ENCODE data around the gene GRM2. TPM values are rescaled to one million over a fixed set of nuclear protein-coding genes. Genes with fewer than 3 reads are reported as not detected.

Gene GRM2
- total RNA-seq, 1 donor from 2014 or later = 0.49 TPM

DNA sequence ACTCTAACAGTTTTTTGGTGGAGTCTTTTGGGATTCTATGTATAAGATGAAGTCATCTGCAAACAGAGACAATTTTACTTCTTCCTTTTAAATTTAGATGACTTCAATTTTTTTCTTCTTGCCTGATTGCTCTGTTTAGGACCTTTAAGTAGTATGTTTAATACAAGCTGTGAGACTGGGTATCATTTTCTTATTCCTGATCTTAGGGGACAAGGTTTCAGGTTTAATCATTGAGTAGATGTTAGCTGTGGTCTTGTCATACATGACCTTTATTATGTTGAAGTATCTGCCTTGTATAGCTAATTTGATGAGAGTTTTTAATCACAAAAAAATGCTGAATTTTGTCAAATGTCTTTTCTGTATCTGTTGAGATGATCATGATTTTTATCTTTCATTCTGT is 20.6 kb downstream of the GRM2 start:
- DNase-seq (no peak), ATAC-seq (no peak)
- no peaks in the 10 kb centered on the region for H3K36me3 ChIP-seq
- TF ChIP-seq, protein P1, sequence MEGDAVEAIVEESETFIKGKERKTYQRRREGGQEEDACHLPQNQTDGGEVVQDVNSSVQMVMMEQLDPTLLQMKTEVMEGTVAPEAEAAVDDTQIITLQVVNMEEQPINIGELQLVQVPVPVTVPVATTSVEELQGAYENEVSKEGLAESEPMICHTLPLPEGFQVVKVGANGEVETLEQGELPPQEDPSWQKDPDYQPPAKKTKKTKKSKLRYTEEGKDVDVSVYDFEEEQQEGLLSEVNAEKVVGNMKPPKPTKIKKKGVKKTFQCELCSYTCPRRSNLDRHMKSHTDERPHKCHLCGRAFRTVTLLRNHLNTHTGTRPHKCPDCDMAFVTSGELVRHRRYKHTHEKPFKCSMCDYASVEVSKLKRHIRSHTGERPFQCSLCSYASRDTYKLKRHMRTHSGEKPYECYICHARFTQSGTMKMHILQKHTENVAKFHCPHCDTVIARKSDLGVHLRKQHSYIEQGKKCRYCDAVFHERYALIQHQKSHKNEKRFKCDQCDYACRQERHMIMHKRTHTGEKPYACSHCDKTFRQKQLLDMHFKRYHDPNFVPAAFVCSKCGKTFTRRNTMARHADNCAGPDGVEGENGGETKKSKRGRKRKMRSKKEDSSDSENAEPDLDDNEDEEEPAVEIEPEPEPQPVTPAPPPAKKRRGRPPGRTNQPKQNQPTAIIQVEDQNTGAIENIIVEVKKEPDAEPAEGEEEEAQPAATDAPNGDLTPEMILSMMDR (IDR thresholded peaks at IDR 0.05) = no peak
- intact Hi-C loops (cut with DNase I) = no loop called here
- no peaks in the 10 kb centered on the region for H3K27me3 ChIP-seq
- no peaks in the 10 kb centered on the region for H3K4me1 ChIP-seq
- H3K27ac ChIP-seq = no peak overlapping the region
- H3K9me3 ChIP-seq = no peaks in the 10 kb centered on the region
- no peak overlapping the region for H3K4me3 ChIP-seq

DNA sequence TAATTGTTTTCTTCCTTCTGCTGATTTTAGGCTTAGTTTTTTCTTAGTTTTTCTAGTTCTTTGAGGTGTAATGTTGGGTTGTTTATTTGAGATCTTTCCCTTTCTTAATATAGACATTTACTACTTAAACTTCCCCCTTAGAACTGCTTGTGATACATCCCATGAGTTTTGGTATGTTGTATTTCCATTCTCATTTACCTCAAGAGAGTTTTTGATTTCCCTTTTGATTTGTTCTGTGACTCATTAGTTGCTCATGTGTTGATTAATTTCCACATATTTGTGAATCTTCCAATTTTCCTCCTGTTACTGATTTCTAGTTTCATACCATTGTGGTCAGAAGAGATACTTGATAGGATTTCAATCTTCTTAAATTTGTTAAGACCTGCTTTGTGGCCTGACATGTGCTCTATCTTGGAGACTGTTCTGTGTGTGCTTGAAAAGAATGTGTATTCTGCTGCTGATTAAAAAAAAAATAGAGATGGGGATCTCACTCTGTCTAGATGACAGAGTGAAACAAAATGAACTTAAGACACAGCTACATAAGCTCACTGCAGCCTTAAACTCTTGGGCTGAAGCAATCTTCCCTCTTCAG is 22.3 kb downstream of the GRM2 start:
- no peak overlapping the region for H3K27ac ChIP-seq
- no peaks in the 10 kb centered on the region for H3K36me3 ChIP-seq
- no peak overlapping the region for H3K4me3 ChIP-seq
- H3K27me3 ChIP-seq = peaks cover 3% of the 10 kb centered on the region
- ATAC-seq = no peak
- H3K4me1 ChIP-seq = no peaks in the 10 kb centered on the region
- no peak for DNase-seq
- H3K9me3 ChIP-seq = no peaks in the 10 kb centered on the region
- intact Hi-C loops (cut with DNase I) = no loop called here
- TF ChIP-seq, protein P1 (IDR thresholded peaks at IDR 0.05) = no peak

DNA sequence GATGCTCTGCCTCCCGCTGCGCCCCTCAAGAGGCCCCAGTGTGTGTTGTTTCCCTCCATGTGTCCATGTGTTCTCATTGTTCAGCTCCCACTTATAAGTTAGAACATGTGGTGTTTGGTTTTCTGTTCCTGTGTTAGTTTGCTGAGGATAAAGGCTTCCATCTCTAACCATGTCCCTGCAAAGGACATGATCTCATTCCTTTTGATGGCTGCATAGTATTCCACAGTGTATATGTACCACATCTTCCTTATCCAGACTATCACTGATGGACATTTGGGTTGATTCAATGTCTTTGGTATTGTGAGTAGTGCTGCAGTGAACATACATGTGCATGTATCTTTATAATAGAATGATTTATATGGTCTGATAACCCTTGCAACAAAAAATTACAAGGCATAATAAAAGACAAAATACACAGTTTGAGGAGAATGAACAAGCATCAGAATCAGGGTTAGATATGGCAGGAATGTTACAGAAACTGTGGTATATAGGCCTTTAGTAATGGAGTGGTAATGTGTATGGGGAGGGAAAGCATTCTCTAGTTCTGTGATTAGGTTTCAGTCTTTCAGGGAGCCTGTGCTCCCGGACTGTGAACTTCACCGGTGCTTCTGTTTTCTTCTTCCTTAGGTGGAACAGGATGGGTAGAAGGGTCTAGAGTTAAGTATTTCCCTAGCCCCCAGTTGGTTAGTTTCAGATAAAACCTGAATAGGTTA is 27.1 kb downstream of the GRM2 start:
- H3K27ac ChIP-seq = no peak overlapping the region
- ATAC-seq = no peak
- intact Hi-C loops (cut with DNase I) = no loop called here
- no peak for DNase-seq
- no peaks in the 10 kb centered on the region for H3K9me3 ChIP-seq
- H3K36me3 ChIP-seq = no peaks in the 10 kb centered on the region
- no peaks in the 10 kb centered on the region for H3K4me1 ChIP-seq
- H3K27me3 ChIP-seq = peaks cover 7% of the 10 kb centered on the region
- TF ChIP-seq, protein P1 (IDR thresholded peaks at IDR 0.05) = no peak
- no peak overlapping the region for H3K4me3 ChIP-seq

DNA sequence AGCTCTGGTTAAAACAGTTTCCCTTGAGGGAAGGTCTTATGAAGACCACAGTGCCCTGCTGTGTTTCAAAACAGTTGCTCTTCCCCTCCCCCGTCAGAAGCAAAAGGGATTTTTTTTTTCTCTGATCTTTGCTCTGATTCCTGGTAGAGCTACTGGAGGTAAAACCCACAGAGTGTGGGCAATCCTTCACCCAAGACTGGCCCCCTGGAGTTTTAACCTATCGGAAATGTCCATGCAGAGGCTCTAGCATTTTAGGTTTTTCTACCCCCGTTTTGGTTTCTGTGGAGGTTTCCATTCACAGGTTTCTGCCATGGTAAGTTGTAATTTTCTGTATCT is 27.7 kb downstream of the GRM2 start:
- no peak overlapping the region for H3K27ac ChIP-seq
- intact Hi-C loops (cut with DNase I) = no loop called here
- no peak overlapping the region for H3K4me3 ChIP-seq
- TF ChIP-seq, protein P1 (IDR thresholded peaks at IDR 0.05) = no peak
- DNase-seq = no peak
- no peaks in the 10 kb centered on the region for H3K4me1 ChIP-seq
- peaks cover 7% of the 10 kb centered on the region for H3K27me3 ChIP-seq
- no peak for ATAC-seq
- no peaks in the 10 kb centered on the region for H3K36me3 ChIP-seq
- no peaks in the 10 kb centered on the region for H3K9me3 ChIP-seq

DNA sequence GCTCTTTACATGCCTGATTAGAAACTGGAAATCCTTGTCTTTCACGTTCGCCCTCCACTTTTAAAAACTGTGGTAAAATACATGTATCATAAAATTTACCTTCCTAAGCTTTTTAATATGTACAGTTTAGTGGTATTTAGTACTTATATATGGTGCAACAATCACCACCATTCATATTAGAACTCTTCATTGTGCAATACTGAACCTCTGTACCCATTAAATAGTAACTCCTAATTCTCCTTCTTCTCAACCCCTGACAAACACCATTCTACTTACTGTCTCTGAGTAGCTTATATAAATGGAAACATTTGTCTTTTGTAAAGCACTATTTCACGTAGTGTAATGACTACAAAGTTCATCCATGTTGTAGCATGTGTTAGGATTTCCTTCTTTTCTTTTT is 28.2 kb downstream of the GRM2 start:
- intact Hi-C loops (cut with DNase I) = no loop called here
- Histone ChIP-seq H3K27ac (no peak overlapping the region), H3K4me1 (no peaks in the 10 kb centered on the region), H3K4me3 (no peak overlapping the region), H3K27me3 (peaks cover 7% of the 10 kb centered on the region), H3K9me3 (no peaks in the 10 kb centered on the region), H3K36me3 (no peaks in the 10 kb centered on the region)
- TF ChIP-seq, protein P1 (IDR thresholded peaks at IDR 0.05) = no peak
- ATAC-seq (no peak), DNase-seq (no peak)

All from upper lobe of right lung (tissue), 1 donor.